SU-DHL-6 (cell line): ENCODE measurements around the gene INO80B.
A peak's percentile ranks its signal among the peaks of the same experiment; 100 is the strongest.

Experiments used
- H2AFZ ChIP-seq: fragments of 200-600 bp; sonication (generic); 2 replicates; pipeline ENCODE4 v1.6.1; 2014; ENCODE audit warnings: low read depth, mild to moderate bottlenecking, moderate library complexity, mixed read lengths, antibody characterized with exemption, low read length; ENCODE audit not compliant: severe bottlenecking
- H3F3A ChIP-seq: fragments of 200-600 bp; shearing (Covaris generic); 2 replicates; pipeline ENCODE4 v1.6.0; 2016; ENCODE audit warnings: antibody characterized with exemption, mild to moderate bottlenecking; ENCODE audit not compliant: insufficient read depth
- H3K27ac ChIP-seq: fragments of 200-600 bp; sonication (generic); 2 replicates; pipeline ENCODE4 v1.5.1; 2016; ENCODE audit warnings: low read depth, mild to moderate bottlenecking, low read length, moderate library complexity, mixed read lengths
- H3K27me3 ChIP-seq: fragments of 200-600 bp; sonication (generic), shearing (Covaris generic); 2 replicates; pipeline ENCODE4 v1.6.0; 2014; ENCODE audit warnings: mild to moderate bottlenecking, low read length
- H3K36me3 ChIP-seq: fragments of 200-600 bp; sonication (generic); 2 replicates; pipeline ENCODE4 v1.6.1; 2014; ENCODE audit warnings: mild to moderate bottlenecking, low read length, mixed read lengths
- H3K4me2 ChIP-seq: fragments of 300-600, 200-600 bp; shearing (Covaris generic), sonication (generic); 2 replicates; pipeline ENCODE4 v1.6.0; 2014; ENCODE audit warnings: low read length, low read depth, mild to moderate bottlenecking; ENCODE audit not compliant: poor library complexity, severe bottlenecking
- H3K4me3 ChIP-seq: fragments of 200-600 bp; sonication (generic); 2 replicates; pipeline ENCODE4 v1.5.1; 2014; ENCODE audit warnings: antibody characterized with exemption, low read length, mild to moderate bottlenecking, mixed read lengths; ENCODE audit not compliant: insufficient read depth, poor library complexity, severe bottlenecking
- H3K79me2 ChIP-seq: fragments of 200-600 bp; sonication (generic); 2 replicates; pipeline ENCODE4 v1.6.1; 2014; ENCODE audit warnings: mild to moderate bottlenecking, low read length, moderate library complexity; ENCODE audit not compliant: insufficient read depth
- H3K9ac ChIP-seq: fragments of 200-600 bp; sonication (generic); 2 replicates; pipeline ENCODE4 v1.7.0; 2014; ENCODE audit warnings: mild to moderate bottlenecking, low read length
- H3K9me2 ChIP-seq: fragments of 200-600 bp; sonication (generic); replicated peaks from 2 replicates; pipeline ENCODE4 v1.6.1; 2014; ENCODE audit warnings: low read length; ENCODE audit not compliant: insufficient read depth
- H3K9me3 ChIP-seq: fragments of 200-600 bp; sonication (generic); 2 replicates; pipeline ENCODE4 v1.6.1; 2014; ENCODE audit warnings: low read length, mixed read lengths; ENCODE audit not compliant: insufficient read depth
- H4K20me1 ChIP-seq: fragments of 200-600 bp; sonication (generic); 2 replicates; pipeline ENCODE4 v1.6.1; 2014; ENCODE audit warnings: low read depth, mild to moderate bottlenecking, antibody characterized with exemption, low read length, moderate library complexity, mixed read lengths
- EZH2phosphoT487 ChIP-seq: fragments of 200-600 bp; sonication (generic), shearing (Covaris generic); conservative IDR thresholded peaks from 2 replicates; pipeline ENCODE4 v1.6.1; 2018; ENCODE audit warnings: mild to moderate bottlenecking, antibody characterized with exemption, low read length, moderate library complexity, mixed read lengths
- TF ChIP-seq, protein P1 (sequence below): fragments of 200-600 bp; sonication (generic); IDR thresholded peaks from one replicate; pipeline ENCODE4 v1.5.1; 2017; ENCODE audit warnings: antibody characterized with exemption, mild to moderate bottlenecking, low read length, moderate library complexity; ENCODE audit not compliant: insufficient read depth, poor library complexity, severe bottlenecking

The INO80B gene

DNA sequence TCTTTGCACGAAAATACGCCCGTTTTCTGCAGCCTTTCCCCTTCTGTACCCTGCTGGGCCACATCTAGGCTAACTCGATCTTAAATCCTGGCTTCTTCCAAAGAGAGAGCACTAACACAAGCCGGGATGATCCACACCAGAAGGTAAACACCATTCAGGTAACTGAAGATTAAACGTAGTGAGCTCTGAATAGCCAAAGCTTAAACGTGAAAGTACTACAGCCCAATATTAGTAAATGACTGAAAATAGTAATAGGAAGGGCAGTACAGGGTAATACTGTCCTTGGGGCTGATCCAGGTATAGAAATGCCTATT lies 18.0 kb downstream of the INO80B start:
- H3K27ac ChIP-seq: peak overlapping the region; percentile 89
- peaks cover 20% of the 10 kb centered on the region for H3F3A ChIP-seq
- no peaks in the 10 kb centered on the region for H3K79me2 ChIP-seq
- no peaks in the 10 kb centered on the region for H3K36me3 ChIP-seq
- H3K27me3 ChIP-seq: no peaks in the 10 kb centered on the region
- no peaks in the 10 kb centered on the region for H3K9me3 ChIP-seq
- peak overlapping the region; percentile 88 for H2AFZ ChIP-seq
- TF ChIP-seq, protein P1, sequence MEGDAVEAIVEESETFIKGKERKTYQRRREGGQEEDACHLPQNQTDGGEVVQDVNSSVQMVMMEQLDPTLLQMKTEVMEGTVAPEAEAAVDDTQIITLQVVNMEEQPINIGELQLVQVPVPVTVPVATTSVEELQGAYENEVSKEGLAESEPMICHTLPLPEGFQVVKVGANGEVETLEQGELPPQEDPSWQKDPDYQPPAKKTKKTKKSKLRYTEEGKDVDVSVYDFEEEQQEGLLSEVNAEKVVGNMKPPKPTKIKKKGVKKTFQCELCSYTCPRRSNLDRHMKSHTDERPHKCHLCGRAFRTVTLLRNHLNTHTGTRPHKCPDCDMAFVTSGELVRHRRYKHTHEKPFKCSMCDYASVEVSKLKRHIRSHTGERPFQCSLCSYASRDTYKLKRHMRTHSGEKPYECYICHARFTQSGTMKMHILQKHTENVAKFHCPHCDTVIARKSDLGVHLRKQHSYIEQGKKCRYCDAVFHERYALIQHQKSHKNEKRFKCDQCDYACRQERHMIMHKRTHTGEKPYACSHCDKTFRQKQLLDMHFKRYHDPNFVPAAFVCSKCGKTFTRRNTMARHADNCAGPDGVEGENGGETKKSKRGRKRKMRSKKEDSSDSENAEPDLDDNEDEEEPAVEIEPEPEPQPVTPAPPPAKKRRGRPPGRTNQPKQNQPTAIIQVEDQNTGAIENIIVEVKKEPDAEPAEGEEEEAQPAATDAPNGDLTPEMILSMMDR: no peak
- TF ChIP-seq EZH2phosphoT487: no peak
- H3K4me3 ChIP-seq: peak overlapping the region; percentile 72
- H4K20me1 ChIP-seq: no peaks in the 10 kb centered on the region
- peak overlapping the region; percentile 78 for H3K9ac ChIP-seq
- peak overlapping the region; percentile 98 for H3K4me2 ChIP-seq
- no peaks in the 10 kb centered on the region for H3K9me2 ChIP-seq

DNA sequence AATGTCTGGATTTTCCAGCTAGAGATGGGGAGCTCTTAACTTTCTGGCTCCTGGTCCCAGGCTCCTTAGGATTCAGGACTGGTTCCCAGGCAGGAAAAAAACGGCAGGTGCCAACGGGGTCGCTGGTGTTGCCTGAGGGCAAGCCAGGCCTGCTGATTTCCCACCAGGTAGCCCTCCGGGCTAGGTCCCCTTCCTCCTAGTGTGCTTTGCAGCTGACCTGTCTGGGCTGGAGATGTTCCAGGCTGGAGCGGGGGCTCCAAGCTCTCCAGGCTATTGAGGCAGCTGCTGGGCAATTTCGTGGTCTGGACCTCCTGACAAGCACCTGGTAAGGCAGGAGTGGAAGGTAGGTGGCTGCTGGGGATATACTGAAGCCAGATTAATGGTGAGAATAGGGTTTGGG lies 19.6 kb downstream of the INO80B start:
- no peak overlapping the region for H2AFZ ChIP-seq
- H3K9me2 ChIP-seq: no peaks in the 10 kb centered on the region
- H3K4me3 ChIP-seq: no peak overlapping the region
- no peaks in the 10 kb centered on the region for H3K79me2 ChIP-seq
- TF ChIP-seq, protein P1: no peak
- no peak for TF ChIP-seq EZH2phosphoT487
- no peaks in the 10 kb centered on the region for H3K9me3 ChIP-seq
- H3K9ac ChIP-seq: no peak overlapping the region
- H4K20me1 ChIP-seq: no peaks in the 10 kb centered on the region
- H3K27ac ChIP-seq: no peak overlapping the region
- H3K27me3 ChIP-seq: no peaks in the 10 kb centered on the region
- H3F3A ChIP-seq: peaks cover 20% of the 10 kb centered on the region
- no peaks in the 10 kb centered on the region for H3K36me3 ChIP-seq
- no peak overlapping the region for H3K4me2 ChIP-seq

DNA sequence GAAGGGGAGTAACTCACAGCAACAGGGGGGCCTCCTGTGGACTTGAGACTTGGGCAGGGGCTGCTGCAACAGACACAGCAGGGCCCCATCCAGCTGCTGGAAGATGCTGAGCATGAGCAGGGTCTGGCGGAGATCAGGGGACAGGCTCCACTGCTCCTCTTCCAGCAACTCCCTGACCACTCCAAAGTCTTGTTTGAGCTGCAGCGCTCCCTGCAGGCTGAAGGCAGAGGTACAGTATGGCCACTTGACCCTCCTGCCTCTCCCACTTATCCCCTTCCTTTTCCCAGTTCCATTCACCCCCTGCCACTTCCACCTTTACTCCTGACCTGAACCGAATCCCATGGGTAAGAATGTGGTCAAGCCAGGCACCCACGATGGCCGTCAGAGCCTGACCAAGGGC lies 20.0 kb downstream of the INO80B start:
- no peak for TF ChIP-seq EZH2phosphoT487
- TF ChIP-seq, protein P1: no peak
- no peak overlapping the region for H3K9ac ChIP-seq
- H4K20me1 ChIP-seq: no peaks in the 10 kb centered on the region
- H3K9me3 ChIP-seq: no peaks in the 10 kb centered on the region
- no peaks in the 10 kb centered on the region for H3K9me2 ChIP-seq
- H3K4me3 ChIP-seq: no peak overlapping the region
- H3K27ac ChIP-seq: no peak overlapping the region
- H3K27me3 ChIP-seq: no peaks in the 10 kb centered on the region
- peaks cover 2% of the 10 kb centered on the region; the same call in 1 of the 2 replicates for H3K36me3 ChIP-seq
- H3F3A ChIP-seq: peaks cover 17% of the 10 kb centered on the region
- no peak overlapping the region for H2AFZ ChIP-seq
- H3K79me2 ChIP-seq: no peaks in the 10 kb centered on the region
- H3K4me2 ChIP-seq: no peak overlapping the region

DNA sequence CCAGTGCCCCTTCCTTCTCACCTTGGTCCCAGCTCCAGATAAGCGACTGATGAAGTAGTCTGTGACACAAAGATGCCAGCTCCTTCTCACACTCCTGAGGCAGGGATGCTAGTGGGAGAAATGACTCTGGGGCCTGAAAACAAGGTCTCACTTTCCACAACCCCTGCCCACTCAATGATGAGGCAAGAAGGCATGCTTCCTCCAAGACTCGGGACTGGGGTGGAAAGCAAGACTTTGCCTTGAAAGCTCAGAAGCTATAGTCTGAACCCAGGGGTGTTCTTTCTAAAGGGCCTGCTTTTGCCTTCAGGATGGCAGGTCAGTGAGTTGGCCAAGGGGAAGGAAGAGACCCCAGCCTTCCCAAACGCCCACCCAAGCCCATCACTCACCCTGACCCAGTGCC lies 26.5 kb downstream of the INO80B start:
- TF ChIP-seq, protein P1: no peak
- no peak for TF ChIP-seq EZH2phosphoT487
- Histone ChIP-seq H3K79me2 (peaks cover 26% of the 10 kb centered on the region), H3K4me2 (peak overlapping the region; percentile 89), H2AFZ (no peak overlapping the region), H3K4me3 (peak overlapping the region; percentile 96), H3K9ac (peak overlapping the region; percentile 84), H3F3A (no peaks in the 10 kb centered on the region), H3K9me2 (no peaks in the 10 kb centered on the region), H3K27ac (no peak overlapping the region), H3K27me3 (no peaks in the 10 kb centered on the region), H3K36me3 (peaks cover 4% of the 10 kb centered on the region; the same call in 1 of the 2 replicates), H3K9me3 (no peaks in the 10 kb centered on the region), H4K20me1 (no peaks in the 10 kb centered on the region)
